ENCODE data around the gene RAB7A. TPM values are rescaled to one million over a fixed set of nuclear protein-coding genes. Genes with fewer than 3 reads are reported as not detected.
"Not testable (repeated sequence)": the region's sequence is repeated elsewhere in the genome, so short reads cannot be mapped to it uniquely, and the experiment has no call there.

RAB7A gene
- total RNA-seq, 1 donor from 2014 or later: 103 TPM

- not testable (repeated sequence) for ATAC-seq
Measured at GRCh38 chr3:128749561-128749960, 23.6 kb downstream of the RAB7A start.

GRCh38 chr3:128753715-128754114 lies 27.7 kb downstream of the RAB7A start:
- no peak for ATAC-seq
- no peak for DNase-seq (ENCODE audit: low spot score)

More at GRCh38 chr3:128749561-128749960, 23.6 kb downstream of the RAB7A start:
- DNase-seq (ENCODE audit: low spot score): not testable (repeated sequence)

DNA sequence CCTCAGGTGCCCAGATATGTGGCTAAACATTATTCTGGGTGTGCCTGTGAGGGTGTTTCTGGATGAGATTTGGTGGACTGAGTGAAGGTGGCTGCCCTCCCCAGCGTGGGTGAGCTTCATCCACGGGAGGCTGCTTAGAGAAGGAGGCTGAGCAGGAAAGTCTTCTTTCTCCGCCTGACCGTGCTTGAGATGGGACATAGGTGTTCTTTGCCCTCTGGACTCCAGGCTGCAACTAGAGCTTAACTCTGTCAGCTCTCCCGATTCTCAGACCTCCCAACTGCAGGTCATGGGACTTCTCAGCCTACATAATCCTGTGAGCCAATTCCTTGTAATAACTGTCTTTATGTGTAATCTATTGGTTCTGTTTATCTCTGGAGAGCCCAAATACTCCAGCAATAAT lies 34.1 kb downstream of the RAB7A start:
- DNase-seq (ENCODE audit: low spot score) (no peak), ATAC-seq (peak; percentile 51)

DNA sequence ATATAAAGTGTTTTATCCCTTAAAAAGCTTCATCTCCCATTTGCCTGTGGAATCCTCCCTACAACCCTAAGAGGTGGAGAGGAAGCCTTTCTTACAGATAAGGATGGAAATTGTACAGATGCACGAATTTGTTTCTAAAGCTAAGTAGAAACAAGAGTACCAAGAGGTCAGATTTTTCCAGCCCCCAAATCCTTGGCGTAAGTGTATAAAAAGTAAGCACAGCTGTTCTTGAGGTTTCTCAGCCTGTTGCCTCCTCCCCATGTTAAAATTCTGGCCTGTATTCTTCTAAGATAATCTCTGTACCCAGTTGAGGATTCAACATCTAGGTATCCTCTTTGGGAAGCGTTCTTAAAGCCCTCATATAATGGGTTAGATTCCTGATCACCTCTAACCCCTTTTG lies 34.9 kb downstream of the RAB7A start:
- DNase-seq (ENCODE audit: low spot score) (no peak), ATAC-seq (no peak)

- ATAC-seq: no peak
- DNase-seq (ENCODE audit: low spot score): no peak
Measured at GRCh38 chr3:128761392-128761791, 35.4 kb downstream of the RAB7A start.

DNA sequence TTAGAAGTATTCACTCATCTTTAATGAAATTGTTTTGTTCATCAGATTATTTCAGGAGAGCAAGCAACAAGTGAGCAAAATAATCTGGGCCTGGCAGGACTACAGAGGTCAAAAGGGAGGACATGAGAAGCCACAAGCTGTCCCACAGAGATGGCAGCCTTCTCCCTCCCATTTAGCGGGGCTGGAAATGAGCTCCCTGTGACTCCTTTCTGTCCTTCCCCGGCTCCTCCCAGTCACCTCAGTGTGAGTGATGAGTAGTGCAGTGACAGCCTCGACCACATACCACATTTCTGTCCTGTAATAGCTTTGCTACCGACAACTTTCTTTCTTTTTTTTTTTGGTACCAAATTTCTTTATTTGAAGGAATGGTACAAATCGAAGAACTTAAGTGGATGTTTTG lies 38.0 kb downstream of the RAB7A start:
- no peak for DNase-seq (ENCODE audit: low spot score)
- ATAC-seq: no peak

DNA sequence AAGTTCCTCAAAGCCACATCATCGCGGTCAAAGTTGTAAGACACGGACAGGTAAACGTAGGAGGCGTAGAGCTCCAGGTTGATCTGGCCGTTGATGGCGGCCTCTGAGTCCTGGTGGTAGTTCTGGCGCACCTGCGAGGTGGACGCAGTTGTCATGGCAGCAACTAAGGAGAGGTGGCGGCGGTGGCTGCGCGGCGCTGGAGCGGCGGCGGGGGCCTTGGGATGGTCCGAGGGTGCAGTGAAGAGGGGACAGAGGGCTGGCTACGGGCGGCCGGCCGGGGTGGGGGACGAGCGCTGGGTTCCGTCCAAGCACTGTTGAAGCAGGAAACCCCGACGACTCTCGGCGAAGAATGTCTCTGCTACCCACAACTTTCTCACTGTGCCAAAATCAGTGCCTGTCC lies 38.9 kb downstream of the RAB7A start:
- DNase-seq (ENCODE audit: low spot score) (no peak), ATAC-seq (no peak)

GRCh38 chr3:128767094-128767750 lies 41.2 kb downstream of the RAB7A start:
- DNase-seq (ENCODE audit: low spot score) (no peak), ATAC-seq (peak; percentile 11)

GRCh38 chr3:128768471-128768870 lies 42.5 kb downstream of the RAB7A start:
- DNase-seq (ENCODE audit: low spot score) (no peak), ATAC-seq (no peak)

- DNase-seq (ENCODE audit: low spot score) (no peak), ATAC-seq (no peak)
Measured at GRCh38 chr3:128770387-128770786, 44.4 kb downstream of the RAB7A start.

DNA sequence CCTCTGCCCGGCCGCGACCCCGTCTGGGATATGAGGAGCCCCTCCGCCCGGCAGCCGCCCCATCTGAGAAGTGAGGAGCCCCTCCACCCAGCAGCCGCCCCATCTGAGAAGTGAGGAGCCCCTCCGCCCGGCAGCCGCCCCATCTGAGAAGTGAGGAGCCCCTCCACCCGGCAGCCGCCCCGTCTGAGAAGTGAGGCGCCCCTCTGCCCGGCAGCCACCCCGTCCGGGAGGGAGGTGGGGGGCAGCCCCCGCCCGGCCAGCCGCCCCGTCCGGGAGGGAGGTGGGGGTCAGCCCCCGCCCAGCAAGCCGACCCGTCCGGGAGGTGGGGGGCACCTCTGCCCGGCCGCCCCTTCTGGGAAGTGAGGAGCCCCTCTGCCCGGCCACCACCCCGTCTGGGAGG lies 47.2 kb downstream of the RAB7A start:
- ATAC-seq; DNase-seq (ENCODE audit: low spot score): not testable (repeated sequence)

GRCh38 chr3:128773592-128773991 lies 47.6 kb downstream of the RAB7A start:
- DNase-seq (ENCODE audit: low spot score); ATAC-seq: not testable (repeated sequence)

DNA sequence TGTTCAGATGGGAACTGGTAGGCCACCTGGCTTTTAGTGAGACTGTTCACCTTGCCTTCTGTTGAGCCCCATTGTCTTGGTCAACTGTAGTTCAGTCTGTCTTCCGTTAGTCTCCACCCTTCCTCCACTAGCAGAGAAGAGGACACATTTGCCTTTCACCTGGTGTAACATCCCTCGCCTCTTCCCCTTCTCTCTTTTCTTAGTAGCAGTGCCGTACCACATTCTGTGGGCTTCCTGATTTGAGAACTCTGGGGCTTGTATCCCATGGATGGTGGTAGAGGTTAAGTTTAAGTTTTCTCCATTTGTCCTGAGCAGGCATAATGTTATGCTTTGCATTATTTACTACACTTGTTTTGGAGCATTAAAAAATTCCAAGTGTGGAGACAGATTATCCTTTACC lies 49.3 kb downstream of the RAB7A start:
- ATAC-seq: no peak
- no peak for DNase-seq (ENCODE audit: low spot score)

- ATAC-seq (peak; percentile 31), DNase-seq (ENCODE audit: low spot score) (no peak)
Measured at GRCh38 chr3:128775906-128776542, 50.0 kb downstream of the RAB7A start.

GRCh38 chr3:128780101-128780837 lies 54.3 kb downstream of the RAB7A start:
- ATAC-seq (no peak), DNase-seq (ENCODE audit: low spot score) (no peak)

DNA sequence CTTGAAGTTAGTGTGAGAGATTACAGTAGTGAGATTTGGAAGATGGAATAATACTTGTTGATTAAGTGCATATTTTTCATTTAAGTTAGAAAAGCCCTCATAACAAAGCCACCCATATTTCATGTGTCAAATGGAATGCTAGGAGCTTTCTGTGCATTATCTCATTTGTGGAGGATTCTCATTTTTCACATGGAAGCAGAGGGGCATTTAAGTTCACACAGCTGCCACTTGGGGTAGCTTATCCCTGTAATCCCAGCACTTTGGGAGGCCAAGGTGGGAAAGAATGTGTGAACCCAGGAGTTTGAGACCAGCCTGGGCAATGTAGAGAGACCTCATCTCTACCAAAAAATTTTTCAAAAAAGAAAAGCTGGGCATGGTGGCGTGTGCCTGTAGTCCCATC lies 55.2 kb downstream of the RAB7A start:
- ATAC-seq: no peak
- DNase-seq (ENCODE audit: low spot score): no peak

- DNase-seq (ENCODE audit: low spot score): no peak
- ATAC-seq: no peak
Measured at GRCh38 chr3:128782282-128783146, 56.5 kb downstream of the RAB7A start.

GRCh38 chr3:128783774-128784173 lies 57.8 kb downstream of the RAB7A start:
- DNase-seq (ENCODE audit: low spot score) (no peak), ATAC-seq (peak; percentile 16)

DNA sequence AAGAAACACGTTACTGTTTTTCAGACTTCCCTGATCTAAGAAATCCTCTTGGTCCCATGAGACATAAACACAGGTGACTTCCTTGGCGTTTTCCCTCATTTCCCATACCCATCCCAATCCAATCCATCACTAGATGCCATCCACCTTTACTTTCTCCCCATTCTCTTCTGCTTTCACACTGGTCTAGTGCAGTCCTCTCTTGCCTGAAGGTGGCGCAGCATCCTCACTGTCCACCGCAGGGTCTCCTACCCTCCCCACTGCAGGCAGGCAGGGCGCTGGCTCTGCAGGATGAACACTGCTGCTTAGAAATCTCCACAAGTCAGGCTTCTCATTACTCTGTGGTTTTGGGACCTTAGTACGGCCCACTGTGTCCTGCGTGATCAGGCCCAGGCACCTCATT lies 58.2 kb downstream of the RAB7A start:
- no peak for DNase-seq (ENCODE audit: low spot score)
- peak; percentile 28 for ATAC-seq

- ATAC-seq: peak; percentile 19
- DNase-seq (ENCODE audit: low spot score): no peak
Measured at GRCh38 chr3:128784843-128785242, 58.9 kb downstream of the RAB7A start.

GRCh38 chr3:128786434-128787020 lies 60.5 kb downstream of the RAB7A start:
- ATAC-seq (peak; percentile 14), DNase-seq (ENCODE audit: low spot score) (no peak)

Measured in left lobe of liver (tissue), 2 donors.